ENCODE results near the gene DLD. TPM values are rescaled to one million over a fixed set of nuclear protein-coding genes. Genes with fewer than 3 reads are reported as not detected.

The DLD gene
- total and polyA plus RNA-seq, 3 donors from 2014 or later = 50.2 to 63.7 (median 57.3) TPM

- intact Hi-C loops (cut with DNase I; ENCODE audit: low total_unique reads) = no loop called here
- Histone ChIP-seq H3K4me3 (no peak overlapping the region), H3K9me3 (no peaks in the 10 kb centered on the region), H3K27ac (no peak overlapping the region), H3K4me1 (peaks cover 6% of the 10 kb centered on the region), H3K27me3 (no peaks in the 10 kb centered on the region), H3K36me3 (ENCODE audit: low read depth, missing control alignments) (no peaks in the 10 kb centered on the region)
- no peak for DNase-seq
- TF ChIP-seq POLR2A (IDR thresholded peaks at IDR 0.05) (no peak), CTCF (IDR thresholded peaks at IDR 0.05) (no peak)
- 84 to 93% methylated on average over 9 of the region's 9 CpGs for WGBS, 2 donors
These were observed 30.6 kb upstream of the DLD start for GRCh38 chr7:107860279-107860961.

- intact Hi-C loops (cut with DNase I; ENCODE audit: low total_unique reads) = no loop called here
These were observed 29.9 kb upstream of the DLD start for GRCh38 chr7:107860981-107861652.

GRCh38 chr7:107865956-107866775 lies 24.8 kb upstream of the DLD start:
- Histone ChIP-seq H3K27ac (no peak overlapping the region), H3K9me3 (no peaks in the 10 kb centered on the region), H3K4me3 (no peak overlapping the region), H3K27me3 (no peaks in the 10 kb centered on the region), H3K36me3 (ENCODE audit: low read depth, missing control alignments) (no peaks in the 10 kb centered on the region), H3K4me1 (no peaks in the 10 kb centered on the region)
- intact Hi-C loops (cut with DNase I; ENCODE audit: low total_unique reads) = no loop called here
- TF ChIP-seq POLR2A (IDR thresholded peaks at IDR 0.05) (no peak), CTCF (IDR thresholded peaks at IDR 0.05) (no peak)
- WGBS, 2 donors = 94 to 95% methylated on average over 1 of the region's 1 CpG
- no peak for DNase-seq

More at GRCh38 chr7:107860981-107861652, 29.9 kb upstream of the DLD start:
- H3K27me3 ChIP-seq = no peaks in the 10 kb centered on the region
- TF ChIP-seq POLR2A (IDR thresholded peaks at IDR 0.05) (no peak), CTCF (IDR thresholded peaks at IDR 0.05) (no peak)
- H3K27ac ChIP-seq = no peak overlapping the region
- DNase-seq = no peak
- no peaks in the 10 kb centered on the region for H3K36me3 ChIP-seq (ENCODE audit: low read depth, missing control alignments)
- H3K9me3 ChIP-seq = no peaks in the 10 kb centered on the region
- no peak overlapping the region for H3K4me3 ChIP-seq
- H3K4me1 ChIP-seq = peaks cover 6% of the 10 kb centered on the region
- WGBS, 2 donors = 78 to 80% methylated on average over 6 of the region's 6 CpGs

- WGBS, 2 donors = 82 to 88% methylated on average over 3 of the region's 3 CpGs
- H3K27ac ChIP-seq = no peak overlapping the region
- no peaks in the 10 kb centered on the region for H3K4me1 ChIP-seq
- no peak for DNase-seq
- H3K4me3 ChIP-seq = no peak overlapping the region
- no peaks in the 10 kb centered on the region for H3K27me3 ChIP-seq
- no peaks in the 10 kb centered on the region for H3K9me3 ChIP-seq
- intact Hi-C loops (cut with DNase I; ENCODE audit: low total_unique reads) = no loop called here
- no peaks in the 10 kb centered on the region for H3K36me3 ChIP-seq (ENCODE audit: low read depth, missing control alignments)
- TF ChIP-seq CTCF (IDR thresholded peaks at IDR 0.05) (no peak), POLR2A (IDR thresholded peaks at IDR 0.05) (no peak)
These were observed 23.0 kb upstream of the DLD start for GRCh38 chr7:107867858-107868466.

All from testis (tissue), 3 donors.